SK-N-MC (cell line): Measurements from ENCODE around the gene PLOD2.

Experiments used
- EZH2 ChIP-seq: fragments of 200-600 bp; sonication (generic); IDR thresholded peaks from one replicate; pipeline ENCODE4 v1.6.1; 2017; ENCODE audit warnings: antibody characterized with exemption
- FOXP2 ChIP-seq: optimal IDR thresholded peaks from 2 replicates; pipeline ENCODE3; 2011; ENCODE audit warnings: mild to moderate bottlenecking, moderate library complexity; ENCODE audit not compliant: insufficient read depth; ENCODE audit errors: extremely low read length, control extremely low read depth
- POLR2AphosphoS5 ChIP-seq: IDR thresholded peaks from 2 replicates; pipeline ENCODE4 v1.6.1; 2012; ENCODE audit warnings: mild to moderate bottlenecking, low read depth, low read length, borderline replicate concordance

- TF ChIP-seq POLR2AphosphoS5 (no peak), EZH2 (no peak), FOXP2 (no peak)
These were observed 4.9 kb downstream of the PLOD2 start for GRCh38 chr3:146156095-146156494.
